Stomach (tissue), 4 donors: Measurements from ENCODE around the gene CNTN1.
"Not testable (repeated sequence)": the region's sequence is repeated elsewhere in the genome, so short reads cannot be mapped to it uniquely, and the experiment has no call there.

Source experiments
- POLR2A ChIP-seq, 4 donors: fragments of 450-650 bp; IDR thresholded peaks; one replicate each; pipeline ENCODE4 v1.6.1; 2016; ENCODE audit warnings: antibody characterized with exemption in 4 of 4, control low read depth in 2 of 4, mild to moderate bottlenecking in 1 of 4, moderate library complexity in 1 of 4
- POLR2AphosphoS5 ChIP-seq, 3 donors: sonication (generic); formaldehyde crosslinking; IDR thresholded peaks; one replicate each; pipeline ENCODE4 v1.6.1; 2016; ENCODE audit warnings: antibody characterized with exemption in 3 of 3
- TF ChIP-seq, protein P1 (sequence below), 7 experiments: fragments of 450-650 bp in 4 of 7; fragments of 200-600 bp in 3 of 7; sonication (generic) in 3 of 7; IDR thresholded peaks; one replicate each; pipeline ENCODE4 v1.5.1; 2016 to 2019; ENCODE audit warnings: antibody characterized with exemption in 7 of 7, control low read depth in 2 of 7, mild to moderate bottlenecking in 1 of 7

DNA sequence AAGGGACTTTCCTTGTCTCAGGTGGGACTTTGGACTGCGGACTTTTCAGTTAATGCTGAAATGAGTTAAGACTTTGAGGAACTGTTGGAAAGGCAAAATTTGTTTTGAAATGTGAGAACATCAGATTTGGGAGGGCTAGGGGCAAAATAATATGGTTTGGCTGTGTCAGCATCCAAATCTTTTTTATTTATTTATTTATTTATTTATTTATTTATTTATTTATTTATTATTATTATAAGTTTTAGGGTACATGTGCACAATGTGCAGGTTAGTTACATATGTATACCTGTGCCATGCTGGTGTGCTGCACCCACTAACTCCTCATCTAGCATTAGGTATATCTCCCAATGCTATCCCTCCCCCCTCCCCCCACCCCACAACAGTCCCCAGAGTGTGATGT, 389.0 kb downstream of the CNTN1 start:
- TF ChIP-seq, protein P1, sequence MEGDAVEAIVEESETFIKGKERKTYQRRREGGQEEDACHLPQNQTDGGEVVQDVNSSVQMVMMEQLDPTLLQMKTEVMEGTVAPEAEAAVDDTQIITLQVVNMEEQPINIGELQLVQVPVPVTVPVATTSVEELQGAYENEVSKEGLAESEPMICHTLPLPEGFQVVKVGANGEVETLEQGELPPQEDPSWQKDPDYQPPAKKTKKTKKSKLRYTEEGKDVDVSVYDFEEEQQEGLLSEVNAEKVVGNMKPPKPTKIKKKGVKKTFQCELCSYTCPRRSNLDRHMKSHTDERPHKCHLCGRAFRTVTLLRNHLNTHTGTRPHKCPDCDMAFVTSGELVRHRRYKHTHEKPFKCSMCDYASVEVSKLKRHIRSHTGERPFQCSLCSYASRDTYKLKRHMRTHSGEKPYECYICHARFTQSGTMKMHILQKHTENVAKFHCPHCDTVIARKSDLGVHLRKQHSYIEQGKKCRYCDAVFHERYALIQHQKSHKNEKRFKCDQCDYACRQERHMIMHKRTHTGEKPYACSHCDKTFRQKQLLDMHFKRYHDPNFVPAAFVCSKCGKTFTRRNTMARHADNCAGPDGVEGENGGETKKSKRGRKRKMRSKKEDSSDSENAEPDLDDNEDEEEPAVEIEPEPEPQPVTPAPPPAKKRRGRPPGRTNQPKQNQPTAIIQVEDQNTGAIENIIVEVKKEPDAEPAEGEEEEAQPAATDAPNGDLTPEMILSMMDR (IDR thresholded peaks at IDR 0.05) = not testable (repeated sequence)
- not testable (repeated sequence) for TF ChIP-seq POLR2AphosphoS5, POLR2A (IDR thresholded peaks at IDR 0.05)
